Tongue (tissue), 2 donors: ENCODE data around the gene USP21. TPM values are rescaled to one million over a fixed set of nuclear protein-coding genes. Genes with fewer than 3 reads are reported as not detected.
"Not testable (repeated sequence)": the region's sequence is repeated elsewhere in the genome, so short reads cannot be mapped to it uniquely, and the experiment has no call there.

ENCODE experiments used
- DNase-seq: peaks from one replicate; pipeline ENCODE4 v3.0.0-alpha.2; 2015
- total RNA-seq: library from RNA; depleted of rRNA; stranded (reverse); fragments of >200 nt; gene quantifications from one replicate; pipeline ENCODE4 v1.2.3, GENCODE V29; 2014

Gene USP21, protein sequence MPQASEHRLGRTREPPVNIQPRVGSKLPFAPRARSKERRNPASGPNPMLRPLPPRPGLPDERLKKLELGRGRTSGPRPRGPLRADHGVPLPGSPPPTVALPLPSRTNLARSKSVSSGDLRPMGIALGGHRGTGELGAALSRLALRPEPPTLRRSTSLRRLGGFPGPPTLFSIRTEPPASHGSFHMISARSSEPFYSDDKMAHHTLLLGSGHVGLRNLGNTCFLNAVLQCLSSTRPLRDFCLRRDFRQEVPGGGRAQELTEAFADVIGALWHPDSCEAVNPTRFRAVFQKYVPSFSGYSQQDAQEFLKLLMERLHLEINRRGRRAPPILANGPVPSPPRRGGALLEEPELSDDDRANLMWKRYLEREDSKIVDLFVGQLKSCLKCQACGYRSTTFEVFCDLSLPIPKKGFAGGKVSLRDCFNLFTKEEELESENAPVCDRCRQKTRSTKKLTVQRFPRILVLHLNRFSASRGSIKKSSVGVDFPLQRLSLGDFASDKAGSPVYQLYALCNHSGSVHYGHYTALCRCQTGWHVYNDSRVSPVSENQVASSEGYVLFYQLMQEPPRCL
- total RNA-seq = 16.5 TPM

DNA sequence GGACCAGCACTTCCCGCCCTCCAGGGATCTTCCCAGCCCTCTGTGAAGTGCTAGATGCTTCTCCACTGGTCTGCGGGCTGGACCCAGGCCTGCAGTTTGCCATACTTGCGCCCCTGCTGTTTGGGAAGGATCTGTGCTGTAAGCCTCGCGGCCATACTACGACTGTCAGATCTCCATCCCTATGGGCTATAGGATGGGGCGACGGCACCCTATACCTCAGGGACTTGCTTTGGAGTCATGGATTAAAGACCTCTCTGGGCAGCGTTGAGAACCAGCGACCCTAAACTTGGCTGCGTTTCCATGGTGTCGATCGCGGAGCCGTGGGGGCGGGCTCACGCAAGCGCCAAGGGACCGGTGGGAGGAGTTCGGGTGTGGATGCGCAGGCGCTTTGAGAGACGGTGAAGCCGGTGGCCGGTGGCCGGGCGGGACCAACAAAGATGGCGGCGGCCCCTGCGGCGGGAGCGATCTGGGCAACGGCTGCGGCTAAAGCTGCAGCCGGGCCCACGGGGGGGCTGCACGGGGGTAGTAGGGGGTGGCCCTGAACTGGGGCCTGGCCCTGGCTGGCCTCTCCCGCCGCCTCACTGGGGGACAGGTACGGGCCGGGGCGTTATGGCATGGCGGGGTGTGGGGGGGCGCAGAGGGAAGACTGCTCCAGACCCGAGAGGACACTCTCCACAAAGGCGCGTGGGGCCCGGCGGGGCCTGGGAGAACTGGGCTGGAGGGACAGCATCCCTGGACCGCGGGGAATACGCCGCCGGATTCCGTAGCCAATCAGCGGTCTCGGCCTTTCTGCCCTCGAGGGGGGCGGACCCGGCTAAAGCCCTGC, at the start of gene USP21:
Gene USP21, plus strand, starts transcription at position 414 of the 826 bp plus-strand sequence. CDS start 1,141 bp downstream, outside the sequence.
- DNase-seq = peak; percentile 98

DNA sequence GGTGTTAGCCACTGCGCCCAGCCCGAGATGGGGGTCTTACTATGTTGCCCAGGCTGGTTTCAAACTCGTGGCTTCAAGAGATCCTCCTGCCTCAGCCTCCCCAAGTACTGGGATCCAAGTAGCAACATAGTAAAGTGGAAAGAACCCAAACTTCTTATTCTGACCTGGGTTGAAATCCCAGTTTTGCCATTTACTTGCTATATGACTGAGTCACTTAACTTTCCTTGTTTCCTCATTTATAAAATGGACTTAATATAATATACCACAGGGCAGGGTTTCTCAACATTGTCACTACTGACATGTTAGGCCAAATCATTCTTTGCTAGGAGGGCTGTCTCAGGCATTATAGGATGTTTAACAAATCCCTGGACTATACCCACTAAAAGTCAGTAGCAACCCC, 48.2 kb upstream of the USP21 start:
- no peak for DNase-seq

GRCh38 chr1:161111527-161111926, 47.8 kb upstream of the USP21 start:
- no peak for DNase-seq

DNA sequence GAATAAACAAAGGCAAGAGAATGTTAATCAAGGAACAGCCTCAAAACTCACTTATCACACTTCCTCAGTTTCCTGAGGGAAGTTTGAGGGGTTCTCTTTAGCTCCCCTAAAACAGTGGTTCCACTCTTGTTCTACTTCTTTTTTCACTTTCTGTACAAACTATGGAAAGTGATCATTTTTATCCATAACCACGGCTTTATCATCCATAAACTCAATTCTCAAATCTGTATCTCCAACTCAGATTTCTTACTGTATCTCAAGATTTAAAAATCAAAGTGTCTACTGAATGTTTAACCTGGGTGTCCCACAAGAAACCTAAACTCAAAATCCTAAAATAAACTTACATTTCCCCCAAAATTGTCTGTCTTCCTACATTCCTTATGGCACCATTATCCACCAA, 45.4 kb upstream of the USP21 start:
- no peak for DNase-seq

DNA sequence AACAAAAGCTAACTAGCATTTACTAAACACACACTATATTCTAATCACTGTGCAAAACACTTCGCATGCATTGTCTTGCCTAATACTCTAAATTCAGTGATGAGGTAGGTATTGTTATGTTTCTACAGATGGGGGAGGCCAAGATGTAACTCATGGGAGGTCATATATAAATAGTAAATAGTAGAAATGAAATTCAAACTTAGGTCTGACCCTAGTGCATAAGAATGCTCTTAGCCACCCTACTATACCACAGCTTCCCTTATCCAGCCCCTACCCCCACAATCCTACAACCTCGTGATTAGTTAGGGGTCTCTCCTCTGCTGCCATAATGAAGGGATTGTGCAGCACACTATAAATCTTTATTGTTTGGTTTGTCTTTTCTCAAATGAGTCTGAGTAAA, 44.7 kb upstream of the USP21 start:
- no peak for DNase-seq

- DNase-seq = no peak
These were observed 44.1 kb upstream of the USP21 start for GRCh38 chr1:161115132-161115711.

DNA sequence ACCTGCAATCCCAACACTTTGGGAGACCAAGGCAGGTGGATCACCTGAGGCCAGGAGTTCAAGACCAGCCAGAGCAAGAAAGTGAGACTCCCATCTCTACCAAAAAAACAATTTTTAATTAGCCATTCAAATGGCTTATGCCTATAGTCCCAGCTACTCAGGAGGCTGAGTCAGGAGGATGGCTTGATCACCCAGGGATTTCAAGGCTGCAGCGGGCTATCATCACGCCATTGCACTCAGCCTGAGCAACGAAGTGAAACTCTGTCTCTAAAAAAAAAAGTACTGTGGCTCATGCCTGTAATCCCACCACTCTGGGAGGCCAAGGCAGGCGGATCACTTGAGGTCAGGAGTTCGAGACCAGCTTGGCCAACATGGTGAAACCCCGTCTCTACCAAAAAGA, 43.3 kb upstream of the USP21 start:
- not testable (repeated sequence) for DNase-seq

- peak; percentile 95 for DNase-seq
These were observed 41.3 kb upstream of the USP21 start, which contains the start of the genes NIT1 and PFDN2 for GRCh38 chr1:161117759-161118581. Gene NIT1 (plus strand): TSS chr1:161118105. CDS start chr1:161118177, 72 bp downstream. Gene PFDN2 (minus strand): TSS chr1:161118037. CDS start chr1:161118026, 11 bp downstream.

GRCh38 chr1:161119092-161119903, 40.0 kb upstream of the USP21 start:
- peak; percentile 71 for DNase-seq

DNA sequence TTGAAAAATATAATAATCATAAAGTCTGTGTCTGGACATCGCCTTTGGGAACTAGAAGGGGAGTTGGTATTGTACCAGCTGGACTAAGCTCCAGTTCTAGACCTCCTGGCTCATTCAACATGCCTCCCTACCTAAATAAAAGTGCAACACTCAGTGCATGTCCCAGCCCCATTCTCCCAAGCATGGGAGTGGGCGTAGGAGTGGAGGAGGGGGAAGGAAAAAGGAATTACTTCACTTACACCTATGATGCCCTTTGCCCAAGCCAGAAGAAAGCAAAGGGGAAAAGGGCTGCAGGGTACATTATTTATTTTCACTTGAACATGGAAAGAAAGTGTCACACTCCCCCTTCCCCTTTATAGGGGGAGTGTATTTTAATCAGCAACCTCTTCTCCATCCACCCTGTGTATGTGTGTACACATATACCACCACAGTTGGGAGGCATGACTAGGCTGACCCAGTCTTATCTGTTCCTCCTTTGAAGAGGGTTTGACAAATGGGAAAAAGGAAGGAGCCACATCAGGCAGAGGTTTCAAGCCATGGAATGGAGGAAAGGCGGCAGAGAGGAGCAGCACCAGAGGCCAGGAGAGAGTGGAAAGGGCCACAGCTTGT, 38.2 kb upstream of the USP21 start:
- no peak for DNase-seq

DNA sequence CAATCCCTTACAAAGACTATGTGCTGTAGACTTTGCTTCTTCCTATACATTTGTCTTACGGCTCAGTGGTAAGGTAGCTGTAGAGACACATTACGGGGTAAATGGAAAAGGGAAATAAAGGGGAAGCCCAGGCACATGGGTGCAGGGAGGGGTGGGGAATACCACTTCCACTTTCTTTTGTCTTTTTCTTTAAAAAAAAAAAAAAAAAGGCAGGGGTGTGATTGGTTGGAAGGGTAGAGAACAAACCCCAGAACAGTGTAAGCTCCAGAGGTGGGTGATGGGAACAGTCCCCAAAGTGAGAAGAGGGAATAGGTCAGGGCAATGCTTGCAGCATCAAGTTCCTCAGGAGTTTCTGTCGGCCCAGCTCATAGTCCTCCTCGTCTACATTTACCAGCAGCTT, 37.5 kb upstream of the USP21 start:
- DNase-seq = no peak

GRCh38 chr1:161122967-161123366, 36.3 kb upstream of the USP21 start:
- DNase-seq = no peak

GRCh38 chr1:161127649-161128048, 31.7 kb upstream of the USP21 start:
- DNase-seq = no peak

DNA sequence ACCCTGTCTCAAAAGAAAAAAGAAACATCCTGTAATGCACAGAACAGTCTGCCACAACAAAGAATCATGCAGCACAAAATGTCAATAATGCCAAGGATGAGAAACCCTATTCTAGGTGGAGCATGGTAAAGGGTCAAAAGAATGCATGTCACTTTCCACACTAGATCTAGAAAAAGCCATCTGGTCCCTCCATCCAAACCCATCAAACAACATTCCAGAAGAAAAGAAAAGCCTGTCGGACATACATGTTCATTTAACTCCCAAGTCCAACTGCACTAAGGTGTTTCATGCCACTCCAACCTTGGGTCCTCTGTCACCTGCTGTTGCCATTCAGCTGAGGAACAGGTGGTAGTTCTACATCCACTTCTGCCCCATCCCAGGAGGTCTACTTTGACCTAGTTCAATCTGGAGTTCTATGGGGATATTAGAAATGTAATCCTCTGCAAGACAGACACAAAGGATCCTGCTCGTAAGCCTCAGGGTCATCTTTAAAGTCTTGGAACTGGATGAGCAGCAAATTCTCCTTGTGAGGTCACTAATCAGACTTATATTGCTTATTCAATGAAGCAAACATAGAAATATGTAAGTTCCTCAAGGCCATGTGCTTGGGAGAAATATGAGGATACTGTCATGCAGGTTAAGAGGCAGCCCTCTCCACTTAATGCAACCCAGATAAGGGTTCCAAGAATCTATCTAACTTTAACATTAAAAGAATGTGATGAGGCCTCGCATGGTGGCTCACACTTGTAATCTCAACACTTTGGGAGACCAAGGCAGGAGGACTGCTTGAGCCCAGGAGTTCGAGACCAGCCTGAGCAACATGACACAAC, 30.5 kb upstream of the USP21 start:
- peak; percentile 59 for DNase-seq

DNA sequence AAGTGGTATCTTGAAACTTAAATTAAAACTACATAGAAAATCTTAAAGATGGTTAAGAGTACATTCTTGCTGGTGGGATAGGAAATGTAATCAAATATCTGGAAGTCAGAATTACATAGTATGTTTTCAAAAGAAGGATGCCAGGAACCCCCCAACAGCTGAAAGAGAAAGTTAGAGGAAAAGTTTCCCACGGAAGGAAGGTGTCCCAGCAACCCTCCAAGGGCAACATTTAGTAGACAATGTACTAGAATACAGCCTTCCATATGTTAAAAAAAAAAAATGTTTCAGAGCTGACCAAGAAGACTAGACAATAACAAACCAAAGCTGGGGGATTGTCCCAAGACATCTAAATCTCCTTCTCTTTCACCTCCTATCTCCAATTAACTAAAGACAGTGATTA, 29.0 kb upstream of the USP21 start:
- no peak for DNase-seq

- peak; percentile 51 for DNase-seq
These were observed 27.5 kb upstream of the USP21 start for GRCh38 chr1:161131523-161132409.

- DNase-seq = peak; percentile 98
These were observed 26.7 kb upstream of the USP21 start, which contains the start of gene DEDD for GRCh38 chr1:161132410-161133219. Gene DEDD (minus strand): TSS chr1:161132667. CDS start chr1:161124462, 8,205 bp downstream.
